AG04449 (cell line): ENCODE measurements around the gene SLC2A1.
"Not testable (repeated sequence)": the region's sequence is repeated elsewhere in the genome, so short reads cannot be mapped to it uniquely, and the experiment has no call there.

Experiments used
- CTCF ChIA-PET: fragments of 350-600 bp; formaldehyde crosslinking; extraction: SDS; loops from one replicate; lab custom pipeline; 2021; ENCODE audit warnings: antibody characterized with exemption; lab: Yijun Ruan, JAX
- POLR2A ChIA-PET: fragments of 400-600, 350-600 bp; formaldehyde crosslinking; extraction: SDS; loops from one replicate; lab custom pipeline; 2020; ENCODE audit warnings: antibody characterized with exemption, inconsistent platforms; lab: Yijun Ruan, JAX
- DNase-seq: peaks from one replicate; pipeline ENCODE4 v3.0.0-alpha.2; 2010; ENCODE audit warnings: low read depth, low spot score
- H3K4me3 ChIP-seq: 2 replicates; pipeline ENCODE4 v1.5.1; 2011; ENCODE audit warnings: low read depth, mild to moderate bottlenecking, control low read depth, low read length
- CTCF ChIP-seq: IDR thresholded peaks from one replicate; pipeline ENCODE4 v1.5.1; 2011; ENCODE audit warnings: mild to moderate bottlenecking, moderate library complexity, low read length, control low read depth, inconsistent platforms; ENCODE audit not compliant: insufficient read depth; ENCODE audit errors: missing control alignments

The SLC2A1 gene

GRCh38 chr1:42924082-42924850 lies 34.4 kb downstream of the SLC2A1 start:
- DNase-seq: peak; percentile 24
- TF ChIP-seq CTCF: peak; percentile 7
- ChIA-PET CTCF (interaction anchor here (1.2 to 21.3 kb wide), 8 partner anchors 10 to 149 kb away, joined by 5 to 927 read pairs (median 20); no protein-coding TSS in a partner anchor), POLR2A (interaction anchor here (0.7 to 1.1 kb wide), 3 partner anchors 13 to 28 kb away, joined by 3 to 4 read pairs (median 3); no protein-coding TSS in a partner anchor)
- peak overlapping the region; percentile 66 for H3K4me3 ChIP-seq

- H3K4me3 ChIP-seq: peak overlapping the region; percentile 66
- ChIA-PET CTCF (interaction anchor here (1.1 to 21.3 kb wide), 17 partner anchors 9 to 158 kb away, joined by 3 to 927 read pairs (median 6); no protein-coding TSS in a partner anchor), POLR2A (interaction anchor here (0.6 to 0.9 kb wide), 5 partner anchors 17 to 50 kb away, joined by 3 read pairs; no protein-coding TSS in a partner anchor)
- no peak for DNase-seq
- TF ChIP-seq CTCF: no peak
Measured at GRCh38 chr1:42923367-42924081, 35.1 kb downstream of the SLC2A1 start.

GRCh38 chr1:42922687-42923366 lies 35.8 kb downstream of the SLC2A1 start:
- POLR2A ChIA-PET: interaction anchor here (0.6 to 0.9 kb wide), 5 partner anchors 18 to 51 kb away, joined by 3 read pairs; no protein-coding TSS in a partner anchor
- no peak overlapping the region for H3K4me3 ChIP-seq

GRCh38 chr1:42921769-42922168 lies 36.9 kb downstream of the SLC2A1 start:
- ChIA-PET CTCF (interaction anchor here (0.7 to 21.3 kb wide), 13 partner anchors 7 to 163 kb away, joined by 3 to 927 read pairs (median 5); partner anchors contain the start of genes C1orf50 and P3H1), POLR2A (no interaction called here)
- TF ChIP-seq CTCF: no peak
- H3K4me3 ChIP-seq: no peak overlapping the region
- no peak for DNase-seq

More at GRCh38 chr1:42922687-42923366, 35.8 kb downstream of the SLC2A1 start:
- no peak for DNase-seq
- CTCF ChIA-PET: interaction anchor here (0.8 to 21.3 kb wide), 22 partner anchors 9 to 162 kb away, joined by 3 to 927 read pairs (median 6); partner anchors contain the start of genes C1orf50 and P3H1
- TF ChIP-seq CTCF: peak; percentile 74

- DNase-seq, H3K4me3 ChIP-seq, POLR2A ChIA-PET: not testable (repeated sequence)
- CTCF ChIA-PET: interaction anchor here (8.2 to 21.3 kb wide), 2 partner anchors 17 to 154 kb away, joined by 67 to 927 read pairs; no protein-coding TSS in a partner anchor
Measured at GRCh38 chr1:42919651-42920050, 39.0 kb downstream of the SLC2A1 start.

- POLR2A ChIA-PET: interaction anchor here (0.5 kb wide), 1 partner anchor 66 kb away, joined by 3 read pairs; no protein-coding TSS in a partner anchor
- CTCF ChIA-PET: interaction anchor here (0.9 to 21.3 kb wide), 5 partner anchors 18 to 167 kb away, joined by 3 to 927 read pairs (median 3); no protein-coding TSS in a partner anchor
- H3K4me3 ChIP-seq: no peak overlapping the region
- DNase-seq: no peak
- no peak for TF ChIP-seq CTCF
Measured at GRCh38 chr1:42917241-42917495, 41.5 kb downstream of the SLC2A1 start.
